Femur (tissue), 1 donor: ENCODE data around the gene NAE1.
"Not testable (repeated sequence)": the region's sequence is repeated elsewhere in the genome, so short reads cannot be mapped to it uniquely, and the experiment has no call there.

ENCODE experiments used
- DNase-seq: peaks from one replicate; pipeline ENCODE4 v3.0.0-alpha.2; 2017

NAE1 gene

DNA sequence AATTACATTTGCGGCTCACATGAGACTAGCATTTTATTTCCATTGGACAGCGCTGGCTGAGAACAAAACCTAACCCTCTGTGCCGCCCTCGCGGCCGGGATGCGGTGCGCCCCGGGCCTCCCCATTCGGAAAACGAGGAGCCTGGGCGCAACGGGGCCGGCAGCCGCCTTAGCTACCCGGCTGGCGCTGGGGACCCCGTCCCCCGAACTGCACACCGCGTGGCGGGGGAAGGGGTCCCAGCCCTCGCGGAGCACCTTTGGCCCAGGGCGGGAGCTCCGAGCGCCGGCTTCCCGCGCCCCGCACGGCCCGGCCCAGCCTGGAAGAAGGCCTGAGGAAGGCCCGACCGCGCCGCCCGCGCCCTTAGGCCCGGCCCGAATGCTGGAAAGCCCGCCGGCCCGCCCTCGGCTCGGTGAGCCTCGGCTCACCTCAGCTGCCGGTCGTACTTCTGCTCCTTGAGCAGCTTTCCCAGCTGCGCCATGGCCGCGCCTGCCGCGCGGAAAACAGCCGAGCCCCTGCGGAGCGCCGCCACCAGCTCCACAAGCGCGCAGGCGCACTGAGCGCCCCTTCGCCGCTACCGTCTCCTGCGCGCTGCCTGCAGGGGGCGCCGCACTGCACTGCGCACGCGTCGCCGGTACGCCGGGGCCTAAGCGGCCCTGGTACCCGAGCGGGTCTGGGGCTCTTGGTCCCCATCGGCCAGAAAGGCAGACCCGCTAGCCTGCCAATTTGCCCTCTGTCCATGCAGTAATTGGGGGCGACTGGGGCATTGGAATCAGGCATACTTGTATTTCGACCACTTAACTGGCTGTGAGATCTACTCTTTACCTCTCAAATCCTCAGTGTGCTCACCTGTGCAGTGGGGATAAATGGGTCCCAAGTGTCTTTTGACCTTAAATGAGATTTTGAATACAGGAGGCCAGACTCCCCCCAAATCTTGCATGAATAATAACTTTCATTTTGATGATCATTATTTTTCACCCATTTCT is at the start of gene NAE1:
TSS of gene NAE1 (minus strand) at position 555 of the 983 bp plus-strand sequence. CDS start at position 478, 77 bp downstream.
- peak; percentile 93 for DNase-seq

DNA sequence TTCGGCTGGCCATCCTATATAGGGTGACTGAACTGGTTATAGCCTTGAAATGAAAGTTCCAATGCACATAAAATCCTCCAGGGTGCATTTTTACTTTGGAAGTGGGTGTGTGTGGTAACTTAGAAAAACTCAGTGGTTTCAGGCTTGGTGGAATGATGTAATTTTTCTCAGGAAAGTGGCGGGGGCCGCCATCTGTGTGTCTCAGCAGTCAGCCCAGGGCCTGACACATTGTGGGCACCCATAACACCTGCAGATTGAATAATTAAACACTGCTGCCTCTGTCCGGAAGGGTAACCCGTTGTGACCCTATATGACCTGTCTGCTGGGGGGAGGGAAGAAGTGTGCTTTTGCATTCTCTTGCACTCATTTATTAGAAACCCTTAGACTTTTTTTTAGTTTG is 47.3 kb upstream of the NAE1 start:
- no peak for DNase-seq

GRCh38 chr16:66874079-66874775 is 43.5 kb upstream of the NAE1 start:
- no peak for DNase-seq

DNA sequence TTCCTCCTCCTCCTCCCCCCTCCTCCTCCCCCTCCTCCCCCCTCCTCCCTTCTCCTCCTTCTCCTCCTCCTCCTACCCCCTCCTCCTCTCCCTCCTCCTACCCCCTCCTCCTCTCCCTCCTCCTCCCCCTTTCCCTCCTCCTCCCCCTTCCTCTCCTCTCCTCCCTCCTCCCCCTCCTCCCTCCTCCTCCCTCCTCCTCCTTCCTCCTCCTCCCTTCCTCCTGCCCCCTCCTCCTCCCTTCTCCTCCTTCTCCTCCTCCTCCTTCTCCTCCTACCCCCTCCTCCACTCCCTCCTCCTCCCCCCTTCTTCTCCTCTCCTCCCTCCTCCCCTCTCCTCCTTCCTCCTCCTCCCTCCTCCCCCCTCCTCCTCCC is 42.9 kb upstream of the NAE1 start:
- no peak for DNase-seq

DNA sequence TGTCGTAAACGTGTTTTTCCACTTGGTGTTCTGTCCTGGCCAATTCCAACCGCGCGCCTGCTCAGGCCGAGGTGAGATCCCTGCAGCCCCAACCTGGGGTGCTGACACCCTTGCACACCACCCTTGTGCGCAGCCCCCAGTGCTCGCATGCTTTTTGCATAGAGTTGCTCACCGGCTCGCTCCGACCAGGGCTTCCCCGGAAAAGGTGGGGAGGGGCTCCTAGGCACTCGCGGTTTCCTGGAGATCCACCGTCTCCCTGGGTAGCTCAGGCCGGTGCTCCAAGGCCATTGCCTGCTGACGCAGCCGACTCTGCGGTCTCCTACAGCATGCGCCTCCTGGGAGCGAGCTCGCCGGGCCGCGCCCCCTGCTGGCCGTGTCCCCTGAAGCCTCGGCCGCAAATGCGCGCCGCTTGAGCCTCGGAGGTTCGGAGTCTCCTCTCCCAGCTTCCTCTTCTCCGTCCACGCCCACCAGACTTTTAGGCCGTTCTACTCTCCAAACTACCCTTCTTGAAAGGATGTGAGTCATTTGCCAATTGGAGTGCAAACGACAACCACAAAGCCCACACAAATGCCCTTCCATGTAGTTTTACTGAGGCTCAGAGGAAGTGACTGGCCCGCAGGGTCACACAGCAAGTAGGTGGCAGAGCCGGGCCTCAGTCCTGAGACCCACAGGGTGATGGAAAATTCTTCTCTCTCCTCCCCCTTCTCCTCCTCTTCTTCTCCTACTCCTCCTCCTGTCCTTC is 42.3 kb upstream of the NAE1 start:
- DNase-seq = peak; percentile 90

DNA sequence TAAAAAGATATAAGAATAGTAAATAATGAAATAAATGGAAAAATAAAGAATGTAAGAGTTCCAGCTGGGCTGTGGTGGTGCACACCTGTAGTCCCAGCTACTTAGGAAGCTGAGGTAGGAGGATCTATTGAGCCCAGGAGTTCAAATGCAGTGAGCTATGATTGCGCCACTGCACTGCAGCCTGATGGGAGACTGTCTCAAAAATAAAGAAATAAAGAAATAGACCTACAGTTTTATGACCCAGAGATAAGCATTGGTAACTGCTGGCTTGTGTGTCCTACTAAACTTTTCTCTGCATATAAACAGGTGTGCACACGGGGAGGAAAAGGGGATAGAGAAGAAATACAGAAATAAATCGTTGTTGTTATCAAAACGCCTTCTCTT is 41.8 kb upstream of the NAE1 start:
- DNase-seq = no peak

DNA sequence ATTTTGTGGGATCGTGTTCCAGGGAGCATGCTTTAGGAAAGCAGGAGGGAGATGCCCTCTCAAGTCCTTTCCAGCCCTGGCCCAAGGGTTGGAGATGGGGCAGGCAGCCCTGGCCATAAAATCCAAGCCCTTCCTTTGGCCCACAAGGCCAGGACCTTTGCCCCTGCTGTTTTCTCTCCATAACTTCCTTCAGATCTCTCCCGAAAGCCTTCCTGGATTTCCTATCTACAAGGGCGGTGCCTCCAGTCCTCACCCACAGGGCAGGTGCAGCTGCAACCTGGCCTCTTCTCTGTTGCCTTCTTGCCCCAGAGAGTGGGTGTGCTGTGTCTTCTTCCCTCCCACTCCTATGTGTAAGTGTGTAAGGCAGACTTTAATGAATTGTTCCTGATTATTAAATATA is 41.1 kb upstream of the NAE1 start:
- DNase-seq = no peak

DNA sequence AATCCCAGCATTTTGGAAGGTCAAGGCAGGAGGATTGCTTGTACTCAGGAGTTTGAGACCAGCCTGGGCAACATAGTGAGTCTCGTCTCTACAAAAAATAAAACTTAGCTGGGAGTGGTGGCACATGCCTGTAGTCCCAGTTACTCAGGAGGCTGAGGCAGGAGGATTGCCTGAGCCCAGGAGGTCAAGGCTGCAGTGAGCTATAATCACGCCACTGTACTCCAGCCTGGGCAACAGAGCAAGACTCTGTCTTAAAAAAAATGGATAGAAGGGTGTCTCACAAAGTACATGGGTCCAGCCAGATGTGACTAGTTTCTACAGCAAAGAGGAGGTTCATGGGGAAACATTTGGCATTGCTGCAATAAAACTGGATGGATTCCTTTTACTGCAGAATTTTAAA is 40.6 kb upstream of the NAE1 start:
- DNase-seq = not testable (repeated sequence)

DNA sequence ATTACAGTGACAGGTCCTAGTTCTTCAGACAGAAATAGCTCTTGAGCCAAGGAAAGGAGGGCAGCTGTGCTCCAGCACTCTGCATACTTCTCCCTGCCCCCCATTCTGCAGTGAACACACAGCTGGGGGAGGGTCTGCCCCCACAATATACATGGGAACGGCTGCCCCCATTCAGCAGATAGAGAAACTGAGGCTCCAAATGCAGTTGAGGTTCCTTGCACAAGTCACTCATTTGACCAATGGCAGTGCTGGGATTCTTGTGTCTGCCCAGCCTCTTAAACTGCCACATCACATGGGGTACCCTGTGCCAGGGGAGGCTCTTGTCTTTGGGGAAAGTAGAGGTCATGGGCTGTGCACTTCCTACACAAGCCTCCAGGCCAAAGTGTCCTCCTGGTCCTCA is 38.6 kb upstream of the NAE1 start:
- no peak for DNase-seq

GRCh38 chr16:66863707-66864106 is 32.9 kb upstream of the NAE1 start:
- DNase-seq = no peak

GRCh38 chr16:66862023-66862520 is 31.3 kb upstream of the NAE1 start:
- no peak for DNase-seq

GRCh38 chr16:66859397-66860068 is 28.8 kb upstream of the NAE1 start:
- DNase-seq = no peak

DNA sequence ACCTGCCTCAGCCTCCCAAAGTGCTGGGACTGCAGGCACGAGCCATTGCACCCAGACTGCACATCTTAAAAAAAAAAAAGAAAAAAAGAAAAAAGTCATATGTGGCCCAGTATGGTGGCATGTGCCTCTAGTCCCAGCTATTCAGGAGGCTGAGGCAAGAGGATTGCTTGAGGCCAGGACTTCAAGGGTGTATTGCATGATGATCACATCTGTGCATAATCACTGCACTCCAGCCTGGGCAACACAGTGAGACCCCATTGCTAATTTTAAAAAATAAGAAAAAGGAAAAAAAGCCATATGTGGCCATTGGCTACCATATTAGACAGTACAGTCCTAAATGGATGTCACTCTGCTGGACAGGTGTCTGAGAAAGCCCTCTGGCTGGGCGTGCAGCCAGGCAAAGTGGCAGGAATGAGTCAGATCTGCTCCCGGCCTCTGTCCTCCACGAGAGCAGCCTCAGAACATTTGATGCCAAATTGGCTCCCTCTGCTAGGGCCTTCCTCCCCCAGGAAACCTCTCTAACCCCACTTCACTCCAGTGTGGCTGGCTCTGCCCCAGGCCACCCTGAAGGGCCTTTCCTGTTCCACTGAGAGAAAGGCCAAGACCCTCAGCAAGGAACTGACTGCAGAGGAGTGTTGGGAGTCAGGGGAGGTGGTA is 28.1 kb upstream of the NAE1 start:
- DNase-seq = no peak

GRCh38 chr16:66857437-66857836 is 26.7 kb upstream of the NAE1 start:
- DNase-seq = no peak

DNA sequence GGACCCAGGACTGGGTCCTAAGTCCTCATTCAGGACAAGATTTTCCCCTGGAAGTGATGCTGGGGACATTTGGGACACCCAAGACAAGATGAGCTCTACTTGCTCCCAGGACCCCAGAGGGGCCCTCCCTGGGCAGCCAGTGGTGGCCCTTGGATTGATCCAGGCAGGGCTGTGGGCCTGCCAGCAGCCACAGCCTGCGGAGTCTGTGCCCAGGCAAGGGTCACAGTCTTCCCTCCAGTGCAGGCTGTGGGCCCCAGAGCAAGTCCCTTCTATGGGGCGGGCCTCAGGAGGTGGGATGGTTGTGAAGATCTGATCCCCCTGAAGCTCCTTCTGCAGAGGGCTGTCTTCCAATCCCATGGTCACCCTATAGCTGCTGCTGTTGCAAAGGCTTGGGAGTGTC is 26.0 kb upstream of the NAE1 start:
- no peak for DNase-seq

DNA sequence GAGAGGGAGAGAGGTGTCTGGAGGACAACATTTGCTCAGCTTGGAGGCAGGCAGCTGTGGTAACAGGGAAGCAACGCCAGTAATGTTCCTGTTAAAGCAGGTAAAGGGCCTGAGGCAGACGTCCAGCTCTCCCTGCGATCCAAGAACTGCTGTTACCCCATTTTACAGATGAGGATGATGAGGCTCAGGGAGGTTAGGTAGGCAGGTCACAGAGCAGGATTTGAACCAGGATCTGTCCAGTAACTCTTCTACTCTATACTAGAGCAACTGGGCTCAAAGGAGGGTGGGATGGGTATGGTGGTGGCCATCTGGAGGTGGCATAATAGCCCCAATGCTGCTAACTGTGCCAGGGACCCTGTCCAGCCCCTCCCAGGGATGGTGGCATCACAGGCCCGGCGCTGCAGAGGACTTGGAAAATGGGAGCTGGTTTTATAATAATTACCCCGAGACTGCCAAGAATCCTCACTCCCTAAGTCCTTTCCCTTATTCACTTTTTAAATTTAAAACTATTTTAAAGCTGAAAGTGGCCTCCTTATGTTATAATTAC is 25.5 kb upstream of the NAE1 start:
- no peak for DNase-seq

DNA sequence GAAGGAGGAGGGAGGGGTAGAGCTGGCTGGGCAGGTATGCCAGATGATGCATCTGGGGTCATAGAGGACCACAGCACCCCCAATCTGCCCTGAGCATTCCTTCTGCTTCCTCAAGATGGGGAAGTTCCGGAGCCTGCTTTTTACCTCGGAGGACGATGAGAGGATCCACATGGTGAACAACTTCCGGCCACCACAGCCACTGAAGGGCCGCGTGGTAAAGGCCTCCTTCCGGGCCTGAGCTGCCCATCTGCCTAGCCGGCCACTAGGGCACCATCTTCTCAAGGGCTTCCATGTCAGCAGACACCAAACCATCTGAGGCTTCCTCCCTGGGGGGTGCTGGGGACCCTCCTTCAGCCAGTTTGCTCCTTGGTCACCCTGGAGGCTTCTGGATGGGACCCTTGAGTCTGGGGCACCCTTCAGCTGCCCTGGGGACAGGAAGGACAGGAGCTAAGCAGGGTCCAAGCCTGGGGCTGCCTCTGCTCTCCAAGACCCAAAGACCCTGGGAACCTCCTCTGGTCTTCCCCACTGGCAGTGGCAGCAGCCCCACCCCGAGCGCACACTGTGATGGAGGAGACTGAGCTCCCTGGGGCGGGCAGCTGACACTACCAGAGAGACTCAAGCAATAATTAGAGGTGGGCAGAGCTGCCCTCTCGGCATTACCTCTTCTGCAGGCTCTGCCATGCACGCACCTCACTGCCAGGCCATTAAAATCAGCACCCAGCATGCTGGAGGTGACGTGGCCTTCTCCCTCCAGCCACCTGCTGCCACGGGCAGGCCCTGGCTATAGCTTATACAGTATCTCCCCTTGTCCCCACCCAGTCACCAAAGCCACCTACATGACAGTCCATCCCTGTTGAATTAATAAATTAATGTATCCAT is 22.7 kb upstream of the NAE1 start:
- no peak for DNase-seq

- no peak for DNase-seq
Measured at GRCh38 chr16:66851166-66851964, 20.6 kb upstream of the NAE1 start.

GRCh38 chr16:66850115-66850815 is 19.5 kb upstream of the NAE1 start:
- no peak for DNase-seq
